Activated CD8-positive, alpha-beta T cell treated with anti-CD3 and anti-CD28 coated beads for 36 hours (primary cell): ENCODE data around the gene C5orf15. TPM values are rescaled to one million over a fixed set of nuclear protein-coding genes. Genes with fewer than 3 reads are reported as not detected.

Experiments
- ATAC-seq: fragments of 200-7000 bp; cut with Tn5 transposase; one replicate; pipeline ENCODE4 v1.10.0; 2021; ENCODE audit warnings: mild to moderate bottlenecking, moderate library complexity
- CTCF ChIA-PET: fragments of 350-600 bp; sonication (Branson Sonifier 250); formaldehyde crosslinking; loops from one replicate; lab custom pipeline; 2021; ENCODE audit warnings: antibody characterized with exemption; lab: Charles Lee
- POLR2A ChIA-PET: fragments of 350-600 bp; sonication (Branson Sonifier 250); formaldehyde crosslinking; loops from one replicate; lab custom pipeline; 2021; ENCODE audit warnings: antibody characterized with exemption; lab: Charles Lee
- DNase-seq: peaks from one replicate; pipeline ENCODE4 v3.0.0-alpha.2; 2020
- H3K27ac Mint-ChIP-seq: one replicate; pipeline ENCODE4 v1.8.0; 2021; ENCODE audit warnings: mild to moderate bottlenecking, mixed read lengths
- H3K27me3 Mint-ChIP-seq: one replicate; pipeline ENCODE4 v1.8.0; 2021; ENCODE audit warnings: mixed read lengths
- H3K36me3 Mint-ChIP-seq: one replicate; pipeline ENCODE4 v1.8.0; 2021; ENCODE audit warnings: low read depth, mixed read lengths
- H3K4me1 Mint-ChIP-seq: one replicate; pipeline ENCODE4 v1.8.0; 2021; ENCODE audit warnings: low read depth, mixed read lengths
- H3K4me3 Mint-ChIP-seq: one replicate; pipeline ENCODE4 v1.8.0; 2021; ENCODE audit warnings: mild to moderate bottlenecking, moderate library complexity, mixed read lengths
- H3K9me3 Mint-ChIP-seq: one replicate; pipeline ENCODE4 v1.8.0; 2021; ENCODE audit warnings: mixed read lengths
- intact Hi-C: fragments of 100-400 bp; cut with micrococcal nuclease; formaldehyde crosslinking; loops from one replicate; pipeline ENCODE4 v1.10.0; 2022
- total RNA-seq, 2 experiments: library from RNA; stranded (reverse); gene quantifications; one replicate each; pipeline ENCODE4 v1.2.3, GENCODE V29; 2021
- TF ChIP-seq, protein P1 (sequence below): fragments of 200-600 bp; IDR thresholded peaks from one replicate; pipeline ENCODE4 v1.8.0; 2022; ENCODE audit warnings: antibody characterized with exemption, mild to moderate bottlenecking

C5orf15 gene
- total RNA-seq, 2 experiments from 2014 or later: 27.4 to 30.8 TPM

DNA sequence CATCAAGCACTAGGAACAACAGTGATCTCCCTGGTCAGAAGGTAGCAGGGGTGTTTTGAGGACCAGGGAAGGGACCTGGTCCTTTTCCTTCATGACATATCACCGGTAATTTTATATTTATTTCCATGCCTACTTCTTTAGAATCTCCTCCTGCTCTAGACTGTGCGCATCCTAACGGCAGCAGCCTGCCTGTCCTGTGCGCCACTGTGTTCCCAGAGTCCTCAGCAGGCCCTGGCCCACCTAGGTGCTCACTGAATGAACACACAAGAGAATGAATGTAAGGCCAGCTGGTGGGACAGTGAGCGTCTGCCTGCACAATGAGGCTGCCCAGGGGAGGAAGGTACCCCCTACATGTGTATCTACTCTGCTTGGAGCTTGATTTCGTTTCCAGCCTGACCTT, 51.5 kb downstream of the C5orf15 start:
- ATAC-seq: no peak
- TF ChIP-seq, protein P1, sequence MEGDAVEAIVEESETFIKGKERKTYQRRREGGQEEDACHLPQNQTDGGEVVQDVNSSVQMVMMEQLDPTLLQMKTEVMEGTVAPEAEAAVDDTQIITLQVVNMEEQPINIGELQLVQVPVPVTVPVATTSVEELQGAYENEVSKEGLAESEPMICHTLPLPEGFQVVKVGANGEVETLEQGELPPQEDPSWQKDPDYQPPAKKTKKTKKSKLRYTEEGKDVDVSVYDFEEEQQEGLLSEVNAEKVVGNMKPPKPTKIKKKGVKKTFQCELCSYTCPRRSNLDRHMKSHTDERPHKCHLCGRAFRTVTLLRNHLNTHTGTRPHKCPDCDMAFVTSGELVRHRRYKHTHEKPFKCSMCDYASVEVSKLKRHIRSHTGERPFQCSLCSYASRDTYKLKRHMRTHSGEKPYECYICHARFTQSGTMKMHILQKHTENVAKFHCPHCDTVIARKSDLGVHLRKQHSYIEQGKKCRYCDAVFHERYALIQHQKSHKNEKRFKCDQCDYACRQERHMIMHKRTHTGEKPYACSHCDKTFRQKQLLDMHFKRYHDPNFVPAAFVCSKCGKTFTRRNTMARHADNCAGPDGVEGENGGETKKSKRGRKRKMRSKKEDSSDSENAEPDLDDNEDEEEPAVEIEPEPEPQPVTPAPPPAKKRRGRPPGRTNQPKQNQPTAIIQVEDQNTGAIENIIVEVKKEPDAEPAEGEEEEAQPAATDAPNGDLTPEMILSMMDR: no peak
- Mint-ChIP-seq H3K9me3 (no peaks in the 10 kb centered on the region), H3K4me1 (peaks cover 24% of the 10 kb centered on the region), H3K27me3 (no peaks in the 10 kb centered on the region), H3K4me3 (no peak overlapping the region), H3K27ac (no peak overlapping the region), H3K36me3 (no peaks in the 10 kb centered on the region)
- CTCF ChIA-PET: interaction anchor here (1.0 kb wide), 2 partner anchors 9 to 63 kb away, joined by 3 read pairs; no protein-coding TSS in a partner anchor
- POLR2A ChIA-PET: interaction anchor here (0.9 to 1.1 kb wide), 2 partner anchors 13 to 21 kb away, joined by 3 to 4 read pairs; no protein-coding TSS in a partner anchor
- DNase-seq: no peak
- intact Hi-C loops: no loop called here

DNA sequence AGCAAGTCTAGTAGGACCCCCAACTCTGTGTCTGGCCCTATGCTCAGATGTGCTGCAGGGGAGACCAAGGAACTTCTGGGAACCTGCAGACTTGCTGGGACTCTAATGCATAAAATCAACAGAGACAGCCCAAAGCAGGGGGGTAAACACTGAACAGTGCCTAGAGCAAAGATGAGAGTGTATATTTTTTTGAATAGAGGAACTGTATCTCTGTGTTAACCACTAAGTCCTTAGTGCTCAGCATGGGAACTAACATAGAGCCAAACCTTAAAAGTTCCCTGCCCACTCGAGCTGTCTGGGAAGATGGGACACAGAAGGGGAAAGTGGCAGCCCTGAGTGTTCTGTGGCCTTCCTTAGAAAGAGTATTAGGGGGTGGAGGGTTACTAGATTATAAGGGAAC, 51.9 kb downstream of the C5orf15 start:
- CTCF ChIA-PET: interaction anchor here (1.0 kb wide), 2 partner anchors 10 to 64 kb away, joined by 3 read pairs; no protein-coding TSS in a partner anchor
- intact Hi-C loops: no loop called here
- no peak overlapping the region for H3K27ac Mint-ChIP-seq
- H3K27me3 Mint-ChIP-seq: no peaks in the 10 kb centered on the region
- TF ChIP-seq, protein P1: no peak
- H3K4me1 Mint-ChIP-seq: peaks cover 24% of the 10 kb centered on the region
- POLR2A ChIA-PET: interaction anchor here (0.9 to 1.1 kb wide), 2 partner anchors 14 to 22 kb away, joined by 3 to 4 read pairs; no protein-coding TSS in a partner anchor
- DNase-seq (no peak), ATAC-seq (no peak)
- H3K36me3 Mint-ChIP-seq: no peaks in the 10 kb centered on the region
- no peaks in the 10 kb centered on the region for H3K9me3 Mint-ChIP-seq
- H3K4me3 Mint-ChIP-seq: no peak overlapping the region

DNA sequence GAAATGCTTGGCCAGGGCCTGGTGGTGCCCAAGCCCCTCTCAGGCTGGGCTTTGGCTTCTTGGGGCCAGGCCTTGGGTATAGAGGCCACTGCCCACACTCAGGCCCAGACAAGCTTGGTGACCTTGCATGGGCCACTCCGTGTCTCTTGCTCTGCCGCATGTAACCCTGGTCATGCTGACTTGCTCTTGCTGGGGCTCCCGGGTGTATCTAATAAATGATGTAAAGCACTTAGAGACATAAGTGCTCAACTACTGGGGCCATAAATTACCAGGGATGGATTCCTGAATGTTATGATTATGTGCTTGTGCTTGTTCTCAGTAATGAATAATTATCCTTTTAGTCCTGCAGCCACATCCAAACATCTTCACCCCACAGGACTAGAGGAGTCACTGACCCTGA, 54.0 kb downstream of the C5orf15 start:
- H3K36me3 Mint-ChIP-seq: no peaks in the 10 kb centered on the region
- ChIA-PET POLR2A (interaction anchor here (1.3 kb wide), 1 partner anchor 16 kb away, joined by 4 read pairs; no protein-coding TSS in a partner anchor), CTCF (interaction anchor here (2.0 kb wide), 1 partner anchor 30 kb away, joined by 8 read pairs; no protein-coding TSS in a partner anchor)
- H3K4me3 Mint-ChIP-seq: no peak overlapping the region
- H3K27ac Mint-ChIP-seq: no peak overlapping the region
- no peaks in the 10 kb centered on the region for H3K9me3 Mint-ChIP-seq
- peaks cover 9% of the 10 kb centered on the region for H3K4me1 Mint-ChIP-seq
- intact Hi-C loops: no loop called here
- ATAC-seq: no peak
- TF ChIP-seq, protein P1: no peak
- H3K27me3 Mint-ChIP-seq: no peaks in the 10 kb centered on the region
- no peak for DNase-seq

DNA sequence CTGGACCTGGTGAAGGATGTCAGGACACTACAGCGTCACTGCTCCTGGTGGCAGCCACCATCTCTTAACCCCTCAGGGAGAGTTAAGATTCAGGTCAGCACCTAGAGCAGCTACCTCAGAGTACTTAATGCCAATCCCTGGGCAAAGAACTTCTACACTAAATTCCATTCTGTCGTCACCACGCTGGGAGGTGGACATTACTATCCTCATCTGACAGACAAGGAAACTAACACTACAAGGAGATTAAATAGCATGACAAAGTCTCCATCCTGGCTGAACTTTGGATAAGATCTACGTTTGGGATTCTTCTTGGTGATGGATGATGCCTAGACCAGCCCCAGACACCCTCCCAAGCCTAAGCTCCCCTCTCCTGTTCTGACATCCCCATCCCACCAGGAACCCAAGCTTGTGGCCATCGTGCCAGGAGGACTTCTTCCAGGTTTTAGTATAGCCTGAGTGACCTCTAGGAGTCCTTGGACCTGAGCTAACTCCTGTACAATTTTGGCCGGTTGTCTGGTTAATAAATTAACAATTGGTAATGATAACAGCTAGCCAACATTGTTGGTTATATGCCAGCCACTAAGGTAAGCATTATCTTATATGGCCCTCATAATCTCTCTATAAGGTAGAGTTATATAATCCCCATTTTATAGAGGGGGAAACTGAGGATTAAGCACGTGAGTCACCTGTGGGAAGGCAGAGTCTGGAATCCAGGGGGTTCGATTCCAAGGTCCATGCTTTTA, 54.8 kb downstream of the C5orf15 start:
- CTCF ChIA-PET: interaction anchor here (2.0 kb wide), 1 partner anchor 31 kb away, joined by 8 read pairs; no protein-coding TSS in a partner anchor

More for the DNA sequence above, 54.8 kb downstream of the C5orf15 start:
- ATAC-seq (no peak), DNase-seq (no peak)
- Mint-ChIP-seq H3K36me3 (no peaks in the 10 kb centered on the region), H3K27ac (no peak overlapping the region), H3K9me3 (no peaks in the 10 kb centered on the region), H3K27me3 (no peaks in the 10 kb centered on the region), H3K4me3 (no peak overlapping the region), H3K4me1 (peaks cover under 1% of the 10 kb centered on the region)
- intact Hi-C loops: no loop called here
- TF ChIP-seq, protein P1: no peak
- POLR2A ChIA-PET: interaction anchor here (1.3 kb wide), 1 partner anchor 16 kb away, joined by 4 read pairs; no protein-coding TSS in a partner anchor
